GM12865 (cell line): ENCODE results near the gene SOX21.

ENCODE experiments used
- DNase-seq: peaks from one replicate; pipeline ENCODE4 v3.0.0; 2010; ENCODE audit warnings: low read depth
- H3K4me3 ChIP-seq: 2 replicates; pipeline ENCODE4 v1.5.1; 2011; ENCODE audit warnings: mild to moderate bottlenecking, low read depth, low read length, control low read depth
- CTCF ChIP-seq: IDR thresholded peaks from 2 replicates; pipeline ENCODE4 v1.5.1; 2011; ENCODE audit warnings: low read length, control low read depth, low read depth, inconsistent platforms; ENCODE audit not compliant: insufficient read depth; ENCODE audit errors: missing control alignments

SOX21 gene

GRCh38 chr13:94708031-94708859 lies 4.1 kb downstream of the SOX21 start:
- TF ChIP-seq CTCF = no peak
- no peak for DNase-seq
- no peak overlapping the region for H3K4me3 ChIP-seq

- H3K4me3 ChIP-seq = no peak overlapping the region
- TF ChIP-seq CTCF = no peak
- no peak for DNase-seq
These were observed 4.8 kb downstream of the SOX21 start for GRCh38 chr13:94707400-94708021.

- H3K4me3 ChIP-seq = no peak overlapping the region
- DNase-seq = no peak
- no peak for TF ChIP-seq CTCF
These were observed 5.4 kb downstream of the SOX21 start for GRCh38 chr13:94706843-94707399.

- no peak for DNase-seq
- H3K4me3 ChIP-seq = no peak overlapping the region
- no peak for TF ChIP-seq CTCF
These were observed 6.1 kb downstream of the SOX21 start for GRCh38 chr13:94706101-94706842.

DNA sequence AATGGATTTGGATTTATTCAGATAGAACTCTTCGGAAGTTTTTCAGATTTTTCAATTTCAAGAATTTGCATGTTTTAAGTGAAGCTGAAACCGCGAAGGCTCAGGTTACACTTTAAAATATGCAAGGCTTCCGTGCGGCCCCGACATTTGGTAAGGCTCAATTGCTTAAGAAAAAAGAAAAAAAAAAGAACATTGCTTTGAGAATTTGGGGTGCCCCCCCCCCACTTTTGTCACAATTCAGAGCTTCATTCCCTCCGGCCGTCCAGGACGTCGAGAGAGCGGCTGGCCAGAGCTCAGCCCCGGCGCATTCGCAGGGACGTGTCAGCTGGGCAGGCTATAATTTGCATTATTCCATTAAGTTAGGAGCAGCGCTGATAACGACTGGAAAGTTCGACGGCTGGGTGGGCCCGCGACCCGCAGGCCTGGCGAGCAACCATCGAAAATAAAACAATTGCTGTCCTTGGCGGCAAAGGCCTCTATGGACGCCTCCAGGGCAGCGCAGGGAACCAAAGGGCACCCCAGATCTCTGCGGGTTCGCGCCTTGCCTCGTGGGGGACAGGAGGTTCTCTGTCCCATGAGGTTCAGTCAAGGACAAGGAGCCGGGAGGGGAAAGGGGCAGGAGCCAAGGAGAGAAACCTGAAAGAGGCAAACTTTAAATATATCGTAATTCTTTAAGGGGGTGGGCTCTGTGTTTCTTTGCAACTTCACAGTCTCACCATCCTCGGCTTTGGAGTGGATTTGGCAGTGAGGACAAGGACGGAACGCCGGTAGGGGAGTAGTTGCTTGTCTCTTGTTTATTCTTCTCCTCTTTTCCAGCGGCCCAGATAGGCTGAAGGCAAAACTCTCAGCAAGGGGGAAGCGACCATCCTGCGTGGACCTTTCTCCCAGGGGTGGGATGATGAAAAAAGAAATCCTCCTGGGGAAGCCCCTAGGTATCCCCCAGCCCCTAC lies 7.0 kb downstream of the SOX21 start:
- TF ChIP-seq CTCF = no peak
- no peak overlapping the region for H3K4me3 ChIP-seq
- DNase-seq = no peak
